ENCODE measurements around the gene KRT3. TPM values are rescaled to one million over a fixed set of nuclear protein-coding genes. Genes with fewer than 3 reads are reported as not detected.
"Not testable (repeated sequence)": the region's sequence is repeated elsewhere in the genome, so short reads cannot be mapped to it uniquely, and the experiment has no call there.

Gene KRT3
- total RNA-seq, 1 donor from 2014 or later, result not detected

DNA sequence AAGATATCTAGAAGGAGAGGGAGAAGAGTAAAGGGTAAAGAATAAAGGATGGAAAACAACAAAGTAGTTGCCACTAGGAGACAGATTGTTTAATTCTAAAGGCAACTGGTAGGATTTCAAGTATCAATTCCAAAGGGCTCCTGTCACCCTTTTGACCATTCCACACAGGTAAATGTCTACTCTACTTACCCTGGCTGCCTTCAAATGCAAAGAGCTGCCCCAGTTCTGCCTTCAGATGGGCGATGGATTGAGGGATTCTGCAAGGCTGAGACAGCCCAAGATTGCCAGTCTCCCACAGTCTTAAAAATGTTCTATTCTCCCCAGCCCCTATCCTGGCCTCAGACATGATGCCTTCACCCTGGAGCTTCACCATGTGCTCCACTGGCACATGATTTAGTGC, 30.2 kb downstream of the KRT3 start:
- no peak for DNase-seq
- no peaks in the 10 kb centered on the region for H3K27me3 ChIP-seq
- H3K27ac ChIP-seq, result no peak overlapping the region
- TF ChIP-seq, protein P1, sequence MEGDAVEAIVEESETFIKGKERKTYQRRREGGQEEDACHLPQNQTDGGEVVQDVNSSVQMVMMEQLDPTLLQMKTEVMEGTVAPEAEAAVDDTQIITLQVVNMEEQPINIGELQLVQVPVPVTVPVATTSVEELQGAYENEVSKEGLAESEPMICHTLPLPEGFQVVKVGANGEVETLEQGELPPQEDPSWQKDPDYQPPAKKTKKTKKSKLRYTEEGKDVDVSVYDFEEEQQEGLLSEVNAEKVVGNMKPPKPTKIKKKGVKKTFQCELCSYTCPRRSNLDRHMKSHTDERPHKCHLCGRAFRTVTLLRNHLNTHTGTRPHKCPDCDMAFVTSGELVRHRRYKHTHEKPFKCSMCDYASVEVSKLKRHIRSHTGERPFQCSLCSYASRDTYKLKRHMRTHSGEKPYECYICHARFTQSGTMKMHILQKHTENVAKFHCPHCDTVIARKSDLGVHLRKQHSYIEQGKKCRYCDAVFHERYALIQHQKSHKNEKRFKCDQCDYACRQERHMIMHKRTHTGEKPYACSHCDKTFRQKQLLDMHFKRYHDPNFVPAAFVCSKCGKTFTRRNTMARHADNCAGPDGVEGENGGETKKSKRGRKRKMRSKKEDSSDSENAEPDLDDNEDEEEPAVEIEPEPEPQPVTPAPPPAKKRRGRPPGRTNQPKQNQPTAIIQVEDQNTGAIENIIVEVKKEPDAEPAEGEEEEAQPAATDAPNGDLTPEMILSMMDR (IDR thresholded peaks at IDR 0.05), result no peak
- no peak for ATAC-seq
- no peaks in the 10 kb centered on the region for H3K4me1 ChIP-seq
- H3K9me3 ChIP-seq, result peaks cover 9% of the 10 kb centered on the region
- no peaks in the 10 kb centered on the region for H3K36me3 ChIP-seq
- H3K4me3 ChIP-seq, result no peak overlapping the region
- intact Hi-C loops (cut with DNase I), result no loop called here

- peaks cover 14% of the 10 kb centered on the region for H3K9me3 ChIP-seq
- no peak overlapping the region for H3K27ac ChIP-seq
- DNase-seq (no peak), ATAC-seq (no peak)
- no peaks in the 10 kb centered on the region for H3K4me1 ChIP-seq
- intact Hi-C loops (cut with DNase I), result no loop called here
- H3K4me3 ChIP-seq, result no peak overlapping the region
- TF ChIP-seq, protein P1 (IDR thresholded peaks at IDR 0.05), result no peak
- H3K36me3 ChIP-seq, result no peaks in the 10 kb centered on the region
- H3K27me3 ChIP-seq, result no peaks in the 10 kb centered on the region
Measured at GRCh38 chr12:52763991-52764390, 31.9 kb downstream of the KRT3 start.

DNA sequence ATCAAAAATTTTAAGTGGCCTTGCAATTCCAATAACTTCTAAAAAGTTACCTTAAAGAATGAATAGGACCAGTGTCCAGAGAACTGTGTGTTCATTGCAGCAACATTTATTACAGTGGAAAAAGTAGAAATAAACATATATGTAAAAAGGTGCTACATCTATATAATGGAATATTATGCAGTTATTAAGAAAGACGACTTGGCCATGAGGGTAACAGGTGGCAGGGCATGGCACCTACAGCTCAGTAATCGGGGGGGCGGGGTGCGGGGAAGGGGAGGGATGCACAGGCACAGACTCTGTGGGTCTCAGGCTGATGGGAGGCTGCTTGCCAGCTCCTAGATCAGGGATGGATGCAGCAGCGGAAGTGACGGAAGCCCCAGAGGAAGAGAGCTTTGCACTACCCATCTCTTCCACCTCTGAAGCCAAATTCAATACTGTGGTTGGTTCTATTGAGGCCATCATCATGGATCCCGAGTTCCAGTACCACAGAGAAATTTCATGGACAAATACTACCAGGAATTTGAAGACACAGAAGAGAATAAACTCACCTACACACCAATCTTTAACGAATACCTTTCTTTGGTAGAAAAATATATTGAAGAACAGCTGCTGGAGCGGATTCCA, 32.8 kb downstream of the KRT3 start:
- no peak for DNase-seq
- intact Hi-C loops (cut with DNase I), result no loop called here
- no peaks in the 10 kb centered on the region for H3K4me1 ChIP-seq
- H3K27ac ChIP-seq, result no peak overlapping the region
- no peak for ATAC-seq
- peaks cover 14% of the 10 kb centered on the region for H3K9me3 ChIP-seq
- no peak overlapping the region for H3K4me3 ChIP-seq
- no peaks in the 10 kb centered on the region for H3K36me3 ChIP-seq
- TF ChIP-seq, protein P1 (IDR thresholded peaks at IDR 0.05), result no peak
- no peaks in the 10 kb centered on the region for H3K27me3 ChIP-seq

- TF ChIP-seq, protein P1 (IDR thresholded peaks at IDR 0.05), result no peak
- no peaks in the 10 kb centered on the region for H3K27me3 ChIP-seq
- intact Hi-C loops (cut with DNase I), result no loop called here
- H3K4me1 ChIP-seq, result no peaks in the 10 kb centered on the region
- H3K9me3 ChIP-seq, result peaks cover 14% of the 10 kb centered on the region
- no peaks in the 10 kb centered on the region for H3K36me3 ChIP-seq
- H3K4me3 ChIP-seq, result no peak overlapping the region
- no peak overlapping the region for H3K27ac ChIP-seq
- DNase-seq (no peak), ATAC-seq (no peak)
Measured at GRCh38 chr12:52761802-52762201, 34.1 kb downstream of the KRT3 start.

- intact Hi-C loops (cut with DNase I); DNase-seq; H3K36me3 ChIP-seq; ATAC-seq; H3K27me3 ChIP-seq; H3K4me1 ChIP-seq; H3K27ac ChIP-seq; H3K4me3 ChIP-seq: not testable (repeated sequence)
- peaks cover 14% of the 10 kb centered on the region for H3K9me3 ChIP-seq
Measured at GRCh38 chr12:52761218-52761617, 34.7 kb downstream of the KRT3 start.

DNA sequence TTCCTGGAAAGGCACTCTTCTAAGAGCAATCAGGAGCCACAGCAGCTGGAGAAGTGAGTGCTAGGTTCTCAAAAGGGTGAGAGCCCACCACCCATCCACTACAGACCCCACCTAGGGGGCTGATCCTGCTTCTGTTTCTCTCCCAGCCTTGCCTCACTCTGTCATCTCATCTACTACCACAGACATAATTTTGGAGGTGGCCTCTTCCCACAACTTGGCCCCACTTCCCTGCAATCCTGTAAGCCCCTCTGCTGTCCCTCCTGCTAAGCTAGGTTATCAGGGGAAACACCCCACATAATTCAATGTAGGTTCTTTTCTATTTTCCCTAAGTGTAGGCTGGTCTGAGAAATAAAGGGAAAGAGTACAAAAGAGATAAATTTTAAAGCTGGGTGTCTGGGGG, 35.3 kb downstream of the KRT3 start:
- Histone ChIP-seq H3K27ac (no peak overlapping the region), H3K36me3 (no peaks in the 10 kb centered on the region), H3K4me3 (no peak overlapping the region), H3K27me3 (peaks cover 4% of the 10 kb centered on the region), H3K9me3 (peaks cover 14% of the 10 kb centered on the region), H3K4me1 (no peaks in the 10 kb centered on the region)
- TF ChIP-seq, protein P1 (IDR thresholded peaks at IDR 0.05), result no peak
- intact Hi-C loops (cut with DNase I), result no loop called here
- ATAC-seq (no peak), DNase-seq (no peak)

All from upper lobe of right lung (tissue), 1 donor.